Spleen (tissue), 7 donors: ENCODE results near the gene SNX9.

ENCODE experiments used
- CTCF ChIP-seq, 11 experiments: fragments of 200-600 bp in 7 of 11; fragments of 450-650 bp in 4 of 11; sonication (generic) in 4 of 11; IDR thresholded peaks in 8 of 11; conservative IDR thresholded peaks in 3 of 11; 1 replicate in 7 of 11; 2 replicates in 4 of 11; pipeline versions ENCODE4 v1.4.0 to v1.8.0; 2016 to 2021; ENCODE audit warnings: antibody characterized with exemption in 11 of 11, inconsistent platforms in 4 of 11, mild to moderate bottlenecking in 1 of 11
- POLR2A ChIP-seq, 3 donors: fragments of 450-650 bp; IDR thresholded peaks; one replicate each; pipeline ENCODE4 v1.5.1; 2017; ENCODE audit warnings: antibody characterized with exemption in 3 of 3, mild to moderate bottlenecking in 1 of 3
- POLR2AphosphoS5 ChIP-seq, 3 donors: sonication (generic); formaldehyde crosslinking; IDR thresholded peaks; one replicate each; pipeline ENCODE4 v1.5.1; 2017; ENCODE audit warnings: antibody characterized with exemption in 3 of 3
- donor health status: DM: no; HTN: no; CAD: no; lungs with moderate emphysema.
- donor health status: DM: no; HTN: no; CAD: no.
- donor health status: DM: no; HTN: no; CAD: no.

- no peak for TF ChIP-seq CTCF (IDR thresholded peaks at IDR 0.05 in 8 of 11, conservative IDR thresholded peaks at IDR 0.05 in 3 of 11)
- no peak for TF ChIP-seq POLR2AphosphoS5 (IDR thresholded peaks at IDR 0.05)
- no peak for TF ChIP-seq POLR2A (IDR thresholded peaks at IDR 0.05)
These were observed 72.5 kb downstream of the SNX9 start for GRCh38 chr6:157895585-157895984.
